Stomach (tissue), 9 donors: Measurements from ENCODE around the gene POU5F1. TPM values are rescaled to one million over a fixed set of nuclear protein-coding genes. Genes with fewer than 3 reads are reported as not detected.
"Not testable (repeated sequence)": the region's sequence is repeated elsewhere in the genome, so short reads cannot be mapped to it uniquely, and the experiment has no call there.

Source experiments
- DNase-seq, 2 donors: peaks; one replicate each; pipeline versions ENCODE4 v3.0.0 to v3.0.0-alpha.2; 2013 to 2019
- H3K27ac ChIP-seq, 5 donors: fragments of 200-600 bp in 4 of 5; sonication (generic) in 4 of 5; one replicate each; pipeline ENCODE4 v1.5.1; 2013 to 2019; ENCODE audit warnings: mild to moderate bottlenecking in 1 of 5, moderate library complexity in 1 of 5
- H3K27me3 ChIP-seq, 3 donors: fragments of 200-600 bp; sonication (generic); one replicate each; pipeline ENCODE4 v1.5.1; 2017 to 2019; ENCODE audit warnings: mixed run types in 1 of 3
- H3K36me3 ChIP-seq, 4 donors: fragments of 200-600 bp; sonication (generic); 1 replicate in 3 of 4; 2 replicates in 1 of 4; pipeline ENCODE4 v1.5.1; 2016 to 2019
- H3K4me1 ChIP-seq, 4 donors: fragments of 200-600 bp; sonication (generic); one replicate each; pipeline ENCODE4 v1.5.1; 2016 to 2019
- H3K4me3 ChIP-seq, 4 donors: fragments of 200-600 bp; sonication (generic) in 3 of 4; one replicate each; pipeline ENCODE4 v1.5.1; 2016 to 2019; ENCODE audit warnings: mild to moderate bottlenecking in 1 of 4
- H3K9me3 ChIP-seq, 4 donors: fragments of 200-600 bp; sonication (generic); one replicate each; pipeline ENCODE4 v1.5.1; 2016 to 2019
- CTCF ChIP-seq, 7 experiments: fragments of 450-650 bp in 4 of 7; fragments of 200-600 bp in 3 of 7; sonication (generic) in 3 of 7; IDR thresholded peaks; one replicate each; pipeline ENCODE4 v1.5.1; 2016 to 2019; ENCODE audit warnings: antibody characterized with exemption in 7 of 7, control low read depth in 2 of 7, mild to moderate bottlenecking in 1 of 7
- EP300 ChIP-seq: sonication (generic); formaldehyde crosslinking; IDR thresholded peaks from one replicate; pipeline ENCODE4 v1.6.1; 2017; ENCODE audit warnings: antibody characterized with exemption
- POLR2A ChIP-seq, 4 donors: fragments of 450-650 bp; IDR thresholded peaks; one replicate each; pipeline ENCODE4 v1.6.1; 2016; ENCODE audit warnings: antibody characterized with exemption in 4 of 4, control low read depth in 2 of 4, mild to moderate bottlenecking in 1 of 4, moderate library complexity in 1 of 4
- POLR2AphosphoS5 ChIP-seq, 3 donors: sonication (generic); formaldehyde crosslinking; IDR thresholded peaks; one replicate each; pipeline ENCODE4 v1.6.1; 2016; ENCODE audit warnings: antibody characterized with exemption in 3 of 3
- WGBS, 5 donors: extraction: QIAGEN DNeasy Blood & Tissue Kit in 3 of 5; methylation state at CpG; one replicate each; pipeline versions ENCODE4 v1.1.5 to v1.1.7; 2013 to 2018; 5-methylcytosine and 5-hydroxymethylcytosine counted together
- intact Hi-C: fragments of 100-400 bp; cut with DNase I; formaldehyde crosslinking; loops from one replicate; pipeline ENCODE4 v1.15.1; 2023; ENCODE audit warnings: low total_unique reads
- polyA plus RNA-seq, 3 donors: library from polyadenylated mRNA; stranded (reverse); fragments of 200-250 nt; gene quantifications; one replicate each; pipeline ENCODE4 v1.2.3, GENCODE V29; 2013
- total RNA-seq, 5 donors: library from RNA; depleted of rRNA; stranded (reverse); fragments of >200 nt; gene quantifications; one replicate each; pipeline versions ENCODE4 v1.1.0 to v1.2.3, GENCODE V29; 2014 to 2016
- donor health status: healthy with polysubstance abuse.
- donor health status: Bipolar disorder and iron deficiency.
- donor health status: healthy.

The POU5F1 gene
- total and polyA plus RNA-seq, 8 donors, result 2.6 to 155 (median 47.5) TPM; not detected in 1

- TF ChIP-seq POLR2AphosphoS5 (IDR thresholded peaks at IDR 0.05), result no peak
- no peak for TF ChIP-seq EP300
- no peak for TF ChIP-seq POLR2A (IDR thresholded peaks at IDR 0.05)
- TF ChIP-seq CTCF (IDR thresholded peaks at IDR 0.05), result no peak
- 68 to 86% (median 82%) methylated on average over 2 of the region's 2 CpGs for WGBS, 5 donors
- no peak for DNase-seq
- intact Hi-C loops, result loop anchor here (10.0 kb wide), 1 partner anchor 59 kb away; no protein-coding TSS in a partner anchor
- H3K27ac ChIP-seq, result no peak overlapping the region
- H3K9me3 ChIP-seq, result peaks cover 0 to 3% (median 0%) of the 10 kb centered on the region in 4 donors
- no peak overlapping the region for H3K4me3 ChIP-seq
- H3K4me1 ChIP-seq, result peaks cover 20 to 63% (median 31%) of the 10 kb centered on the region in 4 donors
- H3K27me3 ChIP-seq, result no peaks in the 10 kb centered on the region
- H3K36me3 ChIP-seq, result peaks cover 0 to 6% (median 2%) of the 10 kb centered on the region in 4 donors
These were observed 35.2 kb upstream of the POU5F1 start for GRCh38 chr6:31205638-31206037.

GRCh38 chr6:31204751-31205145, 34.3 kb upstream of the POU5F1 start:
- intact Hi-C loops, result loop anchor here (10.0 kb wide), 1 partner anchor 60 kb away; no protein-coding TSS in a partner anchor
- no peak for DNase-seq
- Histone ChIP-seq H3K9me3 (peaks cover 0 to 3% (median 0%) of the 10 kb centered on the region in 4 donors), H3K27ac (peak overlapping the region in 4 of 5 donors; percentile 87 to 95 (median 89)), H3K36me3 (peaks cover 0 to 11% (median 2%) of the 10 kb centered on the region in 4 donors), H3K4me3 (peak overlapping the region in 1 of 4 donors; percentile 37), H3K4me1 (peaks cover 19 to 66% (median 27%) of the 10 kb centered on the region in 4 donors), H3K27me3 (no peaks in the 10 kb centered on the region)
- TF ChIP-seq CTCF (IDR thresholded peaks at IDR 0.05), result no peak
- no peak for TF ChIP-seq POLR2AphosphoS5 (IDR thresholded peaks at IDR 0.05)
- no peak for TF ChIP-seq EP300
- no peak for TF ChIP-seq POLR2A (IDR thresholded peaks at IDR 0.05)
- 82 to 88% (median 86%) methylated on average over 3 to 4 of the region's 4 CpGs for WGBS, 5 donors

GRCh38 chr6:31203345-31203979, 33.0 kb upstream of the POU5F1 start:
- H3K4me3 ChIP-seq, result peak overlapping the region; percentile 37 to 47 (median 40)
- peaks cover 0 to 11% (median 2%) of the 10 kb centered on the region in 4 donors for H3K36me3 ChIP-seq
- H3K27ac ChIP-seq, result peak overlapping the region; percentile 87 to 95 (median 90)
- TF ChIP-seq POLR2A (IDR thresholded peaks at IDR 0.05) (no peak), CTCF (IDR thresholded peaks at IDR 0.05) (no peak), POLR2AphosphoS5 (IDR thresholded peaks at IDR 0.05) (peak in 1 of 3 donors; percentile 64)
- H3K27me3 ChIP-seq, result no peaks in the 10 kb centered on the region
- 5 to 20% (median 15%) methylated on average over 5 of the region's 5 CpGs for WGBS, 5 donors
- peak in 1 of 2 donors; percentile 85 for DNase-seq
- peaks cover 17 to 63% (median 36%) of the 10 kb centered on the region in 4 donors for H3K4me1 ChIP-seq
- intact Hi-C loops, result loop anchor here (10.0 kb wide), 1 partner anchor 61 kb away; no protein-coding TSS in a partner anchor
- H3K9me3 ChIP-seq, result peaks cover 0 to 3% (median 0%) of the 10 kb centered on the region in 4 donors

- Histone ChIP-seq H3K4me3 (peak overlapping the region in 2 of 4 donors; percentile 18 to 23), H3K4me1 (peaks cover 15 to 58% (median 37%) of the 10 kb centered on the region in 4 donors), H3K9me3 (peaks cover 0 to 3% (median 0%) of the 10 kb centered on the region in 4 donors), H3K27me3 (no peaks in the 10 kb centered on the region), H3K36me3 (peaks cover 0 to 11% (median 2%) of the 10 kb centered on the region in 4 donors), H3K27ac (peak overlapping the region; percentile 73 to 95 (median 88))
- intact Hi-C loops, result loop anchor here (10.0 kb wide), 1 partner anchor 62 kb away; no protein-coding TSS in a partner anchor
- TF ChIP-seq CTCF (IDR thresholded peaks at IDR 0.05) (no peak), EP300 (no peak), POLR2A (IDR thresholded peaks at IDR 0.05) (no peak), POLR2AphosphoS5 (IDR thresholded peaks at IDR 0.05) (no peak)
- 31 to 48% (median 43%) methylated on average over 10 to 11 of the region's 11 CpGs for WGBS, 5 donors
- no peak for DNase-seq
These were observed 32.0 kb upstream of the POU5F1 start for GRCh38 chr6:31202259-31203166.

- intact Hi-C loops, result loop anchor here (5.0 kb wide), 1 partner anchor 168 kb away; no protein-coding TSS in a partner anchor
- 80 to 96% (median 85%) methylated on average over 4 of the region's 4 CpGs for WGBS, 5 donors
- DNase-seq, H3K27me3 ChIP-seq, H3K9me3 ChIP-seq: not testable (repeated sequence)
- Histone ChIP-seq H3K36me3 (peaks cover 0 to 11% (median 2%) of the 10 kb centered on the region in 4 donors), H3K27ac (peak overlapping the region in 4 of 5 donors; percentile 93 to 98 (median 95)), H3K4me1 (peaks cover 15 to 50% (median 42%) of the 10 kb centered on the region in 4 donors), H3K4me3 (peak overlapping the region in 3 of 4 donors; percentile 42 to 72 (median 57))
These were observed 28.6 kb upstream of the POU5F1 start for GRCh38 chr6:31199105-31199452.
